Astrocyte of the cerebellum (primary cell): ENCODE measurements around the gene PPFIA2.
A peak's percentile ranks its signal among the peaks of the same experiment; 100 is the strongest.
"Not testable (repeated sequence)": the region's sequence is repeated elsewhere in the genome, so short reads cannot be mapped to it uniquely, and the experiment has no call there.

ENCODE experiments used
- DNase-seq: peaks from one replicate; pipeline ENCODE4 v3.0.0-alpha.2; 2011; ENCODE audit warnings: low read depth
- H3K4me3 ChIP-seq: 2 replicates; pipeline ENCODE4 v1.5.1; 2011; ENCODE audit warnings: mild to moderate bottlenecking, low read depth, low read length, moderate library complexity
- CTCF ChIP-seq: IDR thresholded peaks from 2 replicates; pipeline ENCODE4 v1.5.1; 2012; ENCODE audit warnings: low read length, low read depth, moderate library complexity, mild to moderate bottlenecking; ENCODE audit errors: missing control alignments
- in situ Hi-C: cut with HindIII; loops from 2 replicates; pipeline ENCODE4 v1.10.0; 2017; ENCODE audit warnings: low sequenced_read_pairs

PPFIA2 gene

GRCh38 chr12:81597928-81598604 lies 161.1 kb downstream of the PPFIA2 start:
- H3K4me3 ChIP-seq, result no peak overlapping the region
- in situ Hi-C loops, result no loop called here
- DNase-seq, result no peak
- TF ChIP-seq CTCF, result no peak

DNA sequence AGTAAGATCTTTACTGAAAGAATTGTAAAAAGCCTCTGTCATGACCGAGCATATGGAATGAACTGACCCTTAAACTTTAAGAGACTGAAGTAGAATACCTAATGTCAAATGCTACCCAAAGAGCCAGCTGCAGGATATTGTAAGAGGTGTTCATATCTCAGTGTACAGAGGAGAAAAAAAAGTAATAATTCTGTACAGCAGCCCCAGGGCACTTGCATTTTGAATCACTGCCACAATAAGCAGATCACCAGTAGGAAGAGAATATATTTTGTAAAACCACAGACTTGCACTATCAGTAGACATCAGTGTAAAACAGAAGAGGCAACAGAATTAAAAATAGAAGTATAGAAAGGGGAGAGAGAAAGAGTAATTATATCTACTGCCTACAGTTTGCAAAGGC lies 162.6 kb downstream of the PPFIA2 start:
- no peak for DNase-seq
- no peak for TF ChIP-seq CTCF
- in situ Hi-C loops, result no loop called here
- H3K4me3 ChIP-seq, result no peak overlapping the region

- in situ Hi-C loops, result no loop called here
- no peak for TF ChIP-seq CTCF
- no peak for DNase-seq
- H3K4me3 ChIP-seq, result no peak overlapping the region
These were observed 167.9 kb downstream of the PPFIA2 start for GRCh38 chr12:81591256-81591655.

- in situ Hi-C loops, DNase-seq, H3K4me3 ChIP-seq: not testable (repeated sequence)
These were observed 168.4 kb downstream of the PPFIA2 start for GRCh38 chr12:81590703-81591102.

DNA sequence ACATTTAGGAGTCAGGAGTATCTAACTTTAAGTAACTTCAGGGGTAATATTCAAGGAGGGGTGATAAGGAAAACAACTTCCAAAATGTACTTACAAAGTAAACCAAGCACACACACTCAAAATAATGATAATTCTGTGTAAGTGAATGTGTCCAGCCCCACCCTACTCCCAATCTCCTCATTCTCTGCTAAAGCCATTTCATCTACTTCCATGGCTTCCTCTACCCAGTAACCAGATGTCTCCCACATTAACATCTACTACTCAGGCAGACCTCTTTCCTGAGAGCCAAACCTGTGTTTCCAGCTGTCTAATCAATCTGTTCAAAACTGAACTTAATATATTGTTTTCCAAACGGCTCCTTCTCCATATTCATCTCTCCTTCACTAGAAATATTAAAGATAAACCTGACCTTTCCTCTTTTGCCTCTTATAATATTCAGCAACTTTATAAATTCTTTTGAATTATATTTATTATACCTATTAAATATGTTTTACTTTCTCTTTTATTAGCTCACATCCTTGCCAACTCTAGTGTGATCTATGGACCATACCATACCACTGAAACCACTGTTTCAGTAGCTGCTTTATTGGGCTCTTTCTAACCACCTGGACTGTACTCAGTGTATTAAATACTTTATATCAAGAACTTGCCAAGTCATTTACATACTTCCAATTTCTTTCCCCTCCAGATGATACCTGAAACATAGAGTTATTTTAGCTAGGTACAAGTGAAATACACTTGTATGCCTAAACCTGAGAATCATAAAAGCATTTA lies 170.7 kb downstream of the PPFIA2 start:
- TF ChIP-seq CTCF, result no peak
- in situ Hi-C loops, result no loop called here
- DNase-seq, result no peak
- H3K4me3 ChIP-seq, result no peak overlapping the region

DNA sequence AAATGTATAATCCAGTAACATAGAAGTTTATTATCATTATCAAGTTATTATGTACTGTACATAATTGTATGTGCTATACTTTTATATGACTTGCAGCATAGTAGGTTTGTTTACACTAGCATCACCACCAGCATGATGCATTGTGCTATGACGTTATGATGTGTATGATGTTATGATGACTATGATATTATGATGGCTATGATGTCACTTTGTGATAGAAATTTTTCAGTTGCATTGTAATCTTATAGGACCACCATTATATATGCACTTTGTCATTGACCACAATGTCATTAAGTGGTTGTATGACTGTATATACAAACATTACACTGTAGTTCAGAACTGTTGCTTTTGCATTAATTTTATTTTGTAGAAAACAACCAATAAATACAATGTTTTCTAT lies 173.4 kb downstream of the PPFIA2 start:
- TF ChIP-seq CTCF, result no peak
- no peak overlapping the region for H3K4me3 ChIP-seq
- no peak for DNase-seq
- in situ Hi-C loops, result no loop called here

- peak; percentile 32 for DNase-seq
- no peak overlapping the region for H3K4me3 ChIP-seq
- in situ Hi-C loops, result no loop called here
- TF ChIP-seq CTCF, result no peak
These were observed 185.9 kb downstream of the PPFIA2 start for GRCh38 chr12:81573228-81573627.
